Kidney tubule cell (primary cell): ENCODE measurements around the gene WDR43.

ENCODE experiments used
- DNase-seq: peaks from one replicate; pipeline ENCODE4 v3.0.0-alpha.2; 2018; ENCODE audit warnings: low spot score

WDR43 gene

DNA sequence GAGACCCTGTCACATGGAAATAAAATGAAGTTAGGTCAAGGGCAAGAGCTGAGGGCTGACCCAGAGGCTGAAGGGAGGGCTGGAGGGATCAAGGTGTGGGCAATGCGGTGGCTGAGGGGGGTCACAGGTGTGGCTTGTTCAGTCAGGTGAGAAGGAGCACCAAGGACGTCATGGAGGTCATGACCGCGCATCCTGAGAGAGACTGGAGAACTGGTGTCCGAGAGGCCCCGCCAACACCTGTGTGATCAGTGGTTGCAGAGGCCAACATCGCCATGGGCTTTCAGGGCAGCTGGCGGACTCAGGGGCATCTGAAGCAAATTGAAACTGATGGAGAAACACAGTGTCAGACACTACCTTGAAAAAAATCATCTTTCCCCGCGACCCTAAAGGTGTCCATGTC lies 99.6 kb downstream of the WDR43 start:
- DNase-seq = no peak

DNA sequence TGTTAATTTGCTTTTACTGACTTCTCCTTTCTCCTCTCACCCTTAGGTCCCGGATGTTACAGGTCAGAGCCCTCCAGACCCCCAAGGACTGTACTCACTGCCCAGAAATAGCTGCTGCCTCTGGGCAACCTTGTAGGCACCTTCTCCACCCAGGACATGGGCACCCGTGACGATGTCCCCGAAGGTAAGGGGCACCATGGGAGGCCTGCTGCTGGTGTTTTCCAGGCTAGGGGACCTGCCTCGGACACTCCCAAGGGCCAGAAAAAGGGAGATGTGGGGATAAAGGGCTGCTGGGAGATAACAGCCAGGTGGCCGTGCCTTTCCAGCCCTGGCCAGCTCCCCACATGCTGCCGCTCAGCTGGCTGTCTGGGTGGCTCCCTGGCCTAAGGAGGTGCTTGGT lies 100.2 kb downstream of the WDR43 start:
- DNase-seq = no peak

DNA sequence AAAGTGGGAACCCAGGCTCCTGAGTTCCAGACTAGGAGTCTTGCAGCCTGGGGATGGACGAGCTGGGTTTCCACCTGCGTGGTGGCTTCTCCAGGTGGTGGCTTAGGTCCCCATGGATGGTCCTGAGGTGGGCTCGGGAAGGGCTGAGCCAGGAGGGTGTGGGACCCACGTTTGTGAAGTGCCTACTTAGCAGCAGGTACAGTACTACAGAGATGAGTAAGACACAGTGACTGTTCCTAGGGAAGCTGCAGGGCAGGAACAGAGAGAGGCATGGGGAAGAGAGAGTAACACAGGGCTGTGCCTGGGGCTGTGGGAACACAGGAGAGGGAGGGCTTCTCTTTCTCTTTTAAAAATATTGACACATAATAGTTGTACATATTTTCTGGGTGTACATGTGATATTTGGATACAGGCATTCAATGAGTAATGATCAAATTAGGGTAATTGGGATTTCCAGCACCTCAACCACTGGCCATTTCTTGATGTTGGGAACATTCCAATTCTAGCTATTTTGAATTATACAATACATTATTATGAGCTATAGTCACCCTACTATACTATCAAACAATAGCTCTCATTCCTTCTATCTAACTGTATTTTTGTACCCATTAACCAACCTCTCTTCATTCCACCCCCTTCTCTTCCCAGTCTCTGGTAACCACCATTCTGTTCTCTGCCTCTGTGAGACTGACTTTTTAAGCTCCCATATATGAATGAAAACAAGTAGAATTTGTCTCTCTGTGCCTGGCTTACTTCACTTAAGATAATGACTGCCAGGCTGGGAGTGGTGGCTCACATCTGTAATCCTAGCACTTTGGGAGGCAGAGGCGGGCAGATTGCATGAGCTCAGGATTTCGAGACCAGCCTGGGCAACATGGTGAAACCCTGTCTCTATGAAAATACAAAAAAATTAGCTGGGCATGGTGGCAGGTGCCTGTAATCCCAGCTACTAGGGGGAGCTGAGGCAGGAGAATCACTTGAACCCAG lies 101.6 kb downstream of the WDR43 start:
- DNase-seq = no peak

GRCh38 chr2:28997237-28997846 lies 102.9 kb downstream of the WDR43 start:
- no peak for DNase-seq
